ENCODE results near the gene ADD2. TPM values are rescaled to one million over a fixed set of nuclear protein-coding genes. Genes with fewer than 3 reads are reported as not detected.

The ADD2 gene
- total and polyA plus RNA-seq, 3 donors from 2014 or later = 5.1 to 6.1 (median 5.8) TPM

GRCh38 chr2:70645733-70646419 is 122.1 kb downstream of the ADD2 start:
- Histone ChIP-seq H3K36me3 (ENCODE audit: low read depth, missing control alignments) (no peaks in the 10 kb centered on the region), H3K4me3 (no peak overlapping the region), H3K4me1 (no peaks in the 10 kb centered on the region), H3K27ac (no peak overlapping the region), H3K27me3 (no peaks in the 10 kb centered on the region), H3K9me3 (no peaks in the 10 kb centered on the region)
- no peak for TF ChIP-seq POLR2A (IDR thresholded peaks at IDR 0.05)
- peak in 2 of 3 experiments; percentile 3 to 12 for TF ChIP-seq CTCF (IDR thresholded peaks at IDR 0.05)
- no peak for DNase-seq
- 66 to 71% methylated on average over 9 to 10 of the region's 10 CpGs for WGBS, 2 donors
- intact Hi-C loops (cut with DNase I; ENCODE audit: low total_unique reads) = no loop called here

GRCh38 chr2:70643715-70644114 is 124.3 kb downstream of the ADD2 start:
- no peak overlapping the region for H3K4me3 ChIP-seq
- WGBS, 2 donors = 67 to 72% methylated on average over 12 of the region's 12 CpGs
- H3K36me3 ChIP-seq (ENCODE audit: low read depth, missing control alignments) = no peaks in the 10 kb centered on the region
- no peaks in the 10 kb centered on the region for H3K4me1 ChIP-seq
- intact Hi-C loops (cut with DNase I; ENCODE audit: low total_unique reads) = no loop called here
- H3K27ac ChIP-seq = no peak overlapping the region
- no peak for DNase-seq
- no peaks in the 10 kb centered on the region for H3K27me3 ChIP-seq
- no peaks in the 10 kb centered on the region for H3K9me3 ChIP-seq
- TF ChIP-seq CTCF (IDR thresholded peaks at IDR 0.05) (no peak), POLR2A (IDR thresholded peaks at IDR 0.05) (no peak)

GRCh38 chr2:70641263-70641784 is 126.7 kb downstream of the ADD2 start:
- H3K27ac ChIP-seq = no peak overlapping the region
- no peaks in the 10 kb centered on the region for H3K36me3 ChIP-seq (ENCODE audit: low read depth, missing control alignments)
- H3K27me3 ChIP-seq = no peaks in the 10 kb centered on the region
- no peaks in the 10 kb centered on the region for H3K9me3 ChIP-seq
- no peak overlapping the region for H3K4me3 ChIP-seq
- TF ChIP-seq POLR2A (IDR thresholded peaks at IDR 0.05) = no peak
- no peak for TF ChIP-seq CTCF (IDR thresholded peaks at IDR 0.05)
- intact Hi-C loops (cut with DNase I; ENCODE audit: low total_unique reads) = no loop called here
- no peak for DNase-seq
- no peaks in the 10 kb centered on the region for H3K4me1 ChIP-seq
- 74 to 76% methylated on average over 7 of the region's 7 CpGs for WGBS, 2 donors

GRCh38 chr2:70639841-70640436 is 128.1 kb downstream of the ADD2 start:
- intact Hi-C loops (cut with DNase I; ENCODE audit: low total_unique reads) = no loop called here
- no peak for TF ChIP-seq CTCF (IDR thresholded peaks at IDR 0.05)
- no peak for TF ChIP-seq POLR2A (IDR thresholded peaks at IDR 0.05)
- Histone ChIP-seq H3K36me3 (ENCODE audit: low read depth, missing control alignments) (no peaks in the 10 kb centered on the region), H3K27ac (no peak overlapping the region), H3K27me3 (no peaks in the 10 kb centered on the region), H3K9me3 (no peaks in the 10 kb centered on the region), H3K4me3 (no peak overlapping the region), H3K4me1 (no peaks in the 10 kb centered on the region)
- 65 to 78% methylated on average over 4 of the region's 4 CpGs for WGBS, 2 donors
- DNase-seq = no peak
